GM12878 (cell line): ENCODE measurements around the gene CALD1. TPM values are rescaled to one million over a fixed set of nuclear protein-coding genes. Genes with fewer than 3 reads are reported as not detected.

Source experiments
- ATAC-seq: fragments of 200-7000 bp; cut with Tn5 transposase; 3 replicates; pipeline ENCODE4 v1.9.1; 2020; ENCODE audit warnings: mild to moderate bottlenecking, moderate library complexity
- BruUV-seq: library from RNA; stranded (reverse); fragments of 400-500 nt; replicated peaks from 2 replicates; lab custom pipeline; 2021; lab: Mats Ljungman, UMichigan
- CTCF ChIA-PET: fragments of 300-600 bp; sonication (Branson Sonifier 250); formaldehyde crosslinking; extraction: SDS; loops from one replicate; lab custom pipeline; 2021; ENCODE audit warnings: inconsistent platforms; lab: Yijun Ruan, JAX
- POLR2A ChIA-PET: fragments of 350-600 bp; formaldehyde crosslinking; extraction: SDS; loops from one replicate; lab custom pipeline; 2021; ENCODE audit warnings: inconsistent platforms; lab: Charles Lee
- RAD21 ChIA-PET: fragments of 300-600 bp; sonication (Branson Sonifier 250); formaldehyde crosslinking; loops from one replicate; lab custom pipeline; 2023; ENCODE audit warnings: antibody characterized with exemption; ENCODE audit not compliant: unreplicated experiment; lab: Charles Lee
- SMC1A ChIA-PET: fragments of 300-600 bp; sonication (Branson Sonifier 250); formaldehyde crosslinking; loops from one replicate; lab custom pipeline; 2023; ENCODE audit not compliant: unreplicated experiment, uncharacterized antibody; lab: Charles Lee
- DNase-seq: peaks from one replicate; pipeline ENCODE4 v3.0.0-alpha.2; 2011; ENCODE audit warnings: low read depth, low spot score
- FAIRE-seq: peaks from 3 replicates; lab custom pipeline; 2011; peaks lifted over from hg19 to GRCh38; lab: Jason Lieb, UNC
- H2AFZ ChIP-seq: 2 replicates; pipeline ENCODE4 v1.6.0; 2011; ENCODE audit warnings: low read depth, low read length, control low read depth; ENCODE audit not compliant: control insufficient read depth
- H3K27ac ChIP-seq: 2 replicates; pipeline ENCODE4 v1.5.1; 2011; ENCODE audit warnings: control low read depth; ENCODE audit not compliant: control insufficient read depth, insufficient read depth
- H3K27me3 ChIP-seq, 2 experiments: replicated peaks in 1 of 2; 2 replicates each; pipeline versions ENCODE4 v1.6.0 to v1.6.1; 2011; ENCODE audit warnings: low read length in 1 of 2; ENCODE audit not compliant: control insufficient read depth in 2 of 2, insufficient read depth in 2 of 2
- H3K36me3 ChIP-seq, 2 experiments: 2 replicates each; pipeline ENCODE4 v1.5.1; 2011; ENCODE audit warnings: low read length in 1 of 2; ENCODE audit not compliant: control insufficient read depth in 2 of 2, insufficient read depth in 2 of 2
- H3K4me1 ChIP-seq: 2 replicates; pipeline ENCODE4 v1.6.1; 2011; ENCODE audit warnings: mild to moderate bottlenecking, low read length, moderate library complexity, mixed read lengths; ENCODE audit not compliant: control insufficient read depth, insufficient read depth
- H3K4me2 ChIP-seq: 2 replicates; pipeline ENCODE4 v1.6.0; 2011; ENCODE audit warnings: control low read depth; ENCODE audit not compliant: control insufficient read depth, insufficient read depth
- H3K4me3 ChIP-seq: fragments of 200-600 bp; sonication (generic); 2 replicates; pipeline ENCODE4 v1.5.1; 2016
- H3K79me2 ChIP-seq: 2 replicates; pipeline ENCODE4 v1.6.0; 2011; ENCODE audit warnings: low read length; ENCODE audit not compliant: control insufficient read depth, insufficient read depth
- H3K9ac ChIP-seq: 2 replicates; pipeline ENCODE4 v1.8.0; 2011; ENCODE audit warnings: low read length, control low read depth, mixed read lengths; ENCODE audit not compliant: control insufficient read depth, insufficient read depth
- H3K9me3 ChIP-seq: replicated peaks from 3 replicates; pipeline ENCODE4 v1.5.1; 2011; ENCODE audit warnings: mild to moderate bottlenecking, low read length; ENCODE audit not compliant: control insufficient read depth, insufficient read depth
- H4K20me1 ChIP-seq: 2 replicates; pipeline ENCODE4 v1.6.0; 2011; ENCODE audit not compliant: control insufficient read depth, insufficient read depth
- BCLAF1 ChIP-seq: fragments of 450-650 bp; IDR thresholded peaks from 2 replicates; pipeline ENCODE4 v1.6.1; 2017; ENCODE audit warnings: antibody characterized with exemption, mild to moderate bottlenecking, moderate library complexity
- BHLHE40 ChIP-seq, 2 experiments: fragments of 450-650 bp in 1 of 2; IDR thresholded peaks; 2 replicates each; pipeline ENCODE4 v1.6.1; 2011 to 2017; ENCODE audit warnings: low read depth in 2 of 2, borderline replicate concordance in 1 of 2, improper control_type of control experiment in 1 of 2, low read length in 1 of 2, mild to moderate bottlenecking in 1 of 2
- E2F8 ChIP-seq: fragments of 450-650 bp; IDR thresholded peaks from 2 replicates; pipeline ENCODE4 v1.6.1; 2018; ENCODE audit warnings: mild to moderate bottlenecking, low read depth, moderate library complexity; ENCODE audit not compliant: partially characterized antibody
- EZH2 ChIP-seq: IDR thresholded peaks from 2 replicates; pipeline ENCODE4 v1.6.1; 2012; ENCODE audit warnings: low read depth, mild to moderate bottlenecking, control low read depth, inconsistent platforms, low read length, borderline replicate concordance; ENCODE audit not compliant: control insufficient read depth
- HCFC1 ChIP-seq: fragments of 150-350 bp; IDR thresholded peaks from 2 replicates; pipeline ENCODE4 v1.6.1; 2014; ENCODE audit warnings: low read length
- IKZF2 ChIP-seq, 2 experiments: fragments of 450-650 bp; IDR thresholded peaks; 2 replicates each; pipeline ENCODE4 v1.6.1; 2017; ENCODE audit warnings: mild to moderate bottlenecking in 2 of 2, moderate library complexity in 2 of 2
- RUNX3 ChIP-seq: IDR thresholded peaks from 2 replicates; pipeline ENCODE4 v1.6.1; 2012; ENCODE audit warnings: low read length, inconsistent platforms
- SIN3A ChIP-seq: IDR thresholded peaks from 2 replicates; pipeline ENCODE4 v1.6.1; 2012; ENCODE audit warnings: low read depth, low read length, improper control_type of control experiment
- SP1 ChIP-seq: IDR thresholded peaks from one replicate; pipeline ENCODE4 v1.6.1; 2011; ENCODE audit warnings: low read depth, low read length
- WRNIP1 ChIP-seq: IDR thresholded peaks from 2 replicates; pipeline ENCODE4 v1.6.1; 2011; ENCODE audit warnings: low read depth, low read length, improper control_type of control experiment, borderline replicate concordance
- WGBS: methylation state at CpG from one replicate; pipeline ENCODE4 v1.1.6; 2016; ENCODE audit warnings: low lambda C conversion rate; ENCODE audit not compliant: insufficient replicate concordance, insufficient coverage; ENCODE audit errors: missing lambda C conversion rate; 5-methylcytosine and 5-hydroxymethylcytosine counted together
- in situ Hi-C: fragments of 300-500 bp; cut with MboI; formaldehyde crosslinking; loops from 9 replicates; pipeline ENCODE4 v1.14.3; 2018; ENCODE audit warnings: mixed read lengths
- intact Hi-C: fragments of 100-400 bp; cut with micrococcal nuclease; formaldehyde crosslinking; loops from one replicate; pipeline ENCODE4 v1.14.2; 2022; ENCODE audit not compliant: unreplicated experiment
- polyA plus RNA-seq, 11 experiments: library from polyadenylated mRNA; depleted of rRNA in 4 of 11; unstranded in 6 of 11; stranded (reverse) in 5 of 11; fragments of >200 nt; fragmentation: Nextera tagmentation in 4 of 11; fragmentation: Illumina TruSeq in 1 of 11; extraction: Ambion mirVana in 4 of 11; extraction: Trizol in 1 of 11; gene quantifications; 1 replicate in 1 of 11; 2 replicates in 10 of 11; pipeline versions ENCODE4 v1.2.1 to v1.2.3, GENCODE V29; 2011 to 2016; ENCODE audit warnings: inconsistent platforms in 2 of 11, missing spikeins in 2 of 11, low read depth in 1 of 11
- total RNA-seq, 4 experiments: library from RNA; depleted of rRNA in 3 of 4; stranded (reverse); fragments of >200 nt in 3 of 4; fragmentation: Illumina TruSeq in 1 of 4; extraction: Trizol in 1 of 4; gene quantifications; 2 replicates each; pipeline versions ENCODE4 v1.2.1 to v1.2.3, GENCODE V29; 2013 to 2021

CALD1 gene
- total and polyA plus RNA-seq, 10 of the 15 experiments (the other 5 are each of a cell fraction or from before 2014, with no cell fraction given): 0.03 to 1.3 (median 0.22) TPM

GRCh38 chr7:134757938-134758337, 21.5 kb upstream of the CALD1 start:
- Histone ChIP-seq H3K4me2 (no peak overlapping the region), H3K4me1 (no peaks in the 10 kb centered on the region), H3K4me3 (no peak overlapping the region), H3K79me2 (no peaks in the 10 kb centered on the region), H4K20me1 (no peaks in the 10 kb centered on the region), H3K36me3 (no peaks in the 10 kb centered on the region), H3K9ac (no peak overlapping the region), H2AFZ (no peak overlapping the region), H3K27me3 (no peaks in the 10 kb centered on the region), H3K9me3 (no peaks in the 10 kb centered on the region), H3K27ac (no peak overlapping the region)
- RAD21 ChIA-PET: interaction anchor here (0.8 to 1.1 kb wide), 2 partner anchors 10 to 135 kb away, joined by 3 to 4 read pairs; no protein-coding TSS in a partner anchor
- DNase-seq (no peak), ATAC-seq (no peak), FAIRE-seq (no peak)
- whole genome bisulfite sequencing: 57% methylated on average over 3 of the region's 3 CpGs
- in situ Hi-C loops: no loop called here
- no peak for TF ChIP-seq EZH2
- TF ChIP-seq SP1: no peak
- no peak for TF ChIP-seq HCFC1
- TF ChIP-seq BHLHE40 (IDR thresholded peaks at IDR 0.05; ENCODE audit: borderline replicate concordance in 1 of 2, low read depth in 2 of 2, low read length in 1 of 2): no peak
- CTCF ChIA-PET: interaction anchor here (0.7 to 1.3 kb wide), 3 partner anchors 125 to 424 kb away, joined by 3 read pairs; no protein-coding TSS in a partner anchor
- intact Hi-C loops: loop anchor here (10.0 kb wide), 1 partner anchor 187 kb away; no protein-coding TSS in a partner anchor
- SMC1A ChIA-PET: interaction anchor here (0.9 to 1.5 kb wide), 5 partner anchors 9 to 185 kb away, joined by 3 to 5 read pairs (median 3); no protein-coding TSS in a partner anchor
- POLR2A ChIA-PET: no interaction called here
- BruUV-seq: no TSS peak

GRCh38 chr7:134758981-134759380, 20.5 kb upstream of the CALD1 start:
- RAD21 ChIA-PET: interaction anchor here (1.3 kb wide), 1 partner anchor 126 kb away, joined by 3 read pairs; no protein-coding TSS in a partner anchor
- Histone ChIP-seq H4K20me1 (no peaks in the 10 kb centered on the region), H3K79me2 (no peaks in the 10 kb centered on the region), H3K4me1 (no peaks in the 10 kb centered on the region), H3K36me3 (no peaks in the 10 kb centered on the region), H3K4me3 (no peak overlapping the region), H3K9me3 (no peaks in the 10 kb centered on the region), H3K27ac (no peak overlapping the region), H3K27me3 (no peaks in the 10 kb centered on the region), H3K9ac (no peak overlapping the region), H2AFZ (no peak overlapping the region), H3K4me2 (no peak overlapping the region)
- no peak for DNase-seq
- in situ Hi-C loops (no loop called here), intact Hi-C loops (loop anchor here (10.0 kb wide), 1 partner anchor 186 kb away; no protein-coding TSS in a partner anchor)
- SMC1A ChIA-PET: interaction anchor here (0.9 to 1.5 kb wide), 2 partner anchors 111 to 184 kb away, joined by 3 to 5 read pairs; no protein-coding TSS in a partner anchor
- 0% methylated on average over 1 of the region's 1 CpG for WGBS
- no peak for FAIRE-seq
- CTCF ChIA-PET: interaction anchor here (0.6 kb wide), 1 partner anchor 8 kb away, joined by 3 read pairs; no protein-coding TSS in a partner anchor
- no TSS peak for BruUV-seq
- POLR2A ChIA-PET: no interaction called here
- ATAC-seq: no peak
- TF ChIP-seq E2F8: no peak
- TF ChIP-seq RUNX3: no peak
- TF ChIP-seq SIN3A: no peak
- TF ChIP-seq BCLAF1: no peak
- TF ChIP-seq IKZF2 (IDR thresholded peaks at IDR 0.05): no peak
- TF ChIP-seq WRNIP1: no peak
